ENCODE results near the gene IRS1. TPM values are rescaled to one million over a fixed set of nuclear protein-coding genes. Genes with fewer than 3 reads are reported as not detected.

IRS1 gene
- total RNA-seq, 1 donor from 2014 or later: 17.8 TPM

GRCh38 chr2:226796012-226796839, 3.4 kb downstream of the IRS1 start:
- H3K36me3 ChIP-seq: peaks cover 4% of the 10 kb centered on the region
- DNase-seq: peak; percentile 18
- no peaks in the 10 kb centered on the region for H3K9me3 ChIP-seq (replicated peaks)
- H3K27me3 ChIP-seq (ENCODE audit: low read depth): no peaks in the 10 kb centered on the region
- TF ChIP-seq CTCF (IDR thresholded peaks at IDR 0.05; ENCODE audit: borderline replicate concordance): no peak
- intact Hi-C loops (cut with micrococcal nuclease): no loop called here
- H3K4me1 ChIP-seq: peaks cover 92% of the 10 kb centered on the region
- H3K4me3 ChIP-seq: peak overlapping the region; percentile 89
- peak overlapping the region; percentile 95 for H3K27ac ChIP-seq (replicated peaks)

DNA sequence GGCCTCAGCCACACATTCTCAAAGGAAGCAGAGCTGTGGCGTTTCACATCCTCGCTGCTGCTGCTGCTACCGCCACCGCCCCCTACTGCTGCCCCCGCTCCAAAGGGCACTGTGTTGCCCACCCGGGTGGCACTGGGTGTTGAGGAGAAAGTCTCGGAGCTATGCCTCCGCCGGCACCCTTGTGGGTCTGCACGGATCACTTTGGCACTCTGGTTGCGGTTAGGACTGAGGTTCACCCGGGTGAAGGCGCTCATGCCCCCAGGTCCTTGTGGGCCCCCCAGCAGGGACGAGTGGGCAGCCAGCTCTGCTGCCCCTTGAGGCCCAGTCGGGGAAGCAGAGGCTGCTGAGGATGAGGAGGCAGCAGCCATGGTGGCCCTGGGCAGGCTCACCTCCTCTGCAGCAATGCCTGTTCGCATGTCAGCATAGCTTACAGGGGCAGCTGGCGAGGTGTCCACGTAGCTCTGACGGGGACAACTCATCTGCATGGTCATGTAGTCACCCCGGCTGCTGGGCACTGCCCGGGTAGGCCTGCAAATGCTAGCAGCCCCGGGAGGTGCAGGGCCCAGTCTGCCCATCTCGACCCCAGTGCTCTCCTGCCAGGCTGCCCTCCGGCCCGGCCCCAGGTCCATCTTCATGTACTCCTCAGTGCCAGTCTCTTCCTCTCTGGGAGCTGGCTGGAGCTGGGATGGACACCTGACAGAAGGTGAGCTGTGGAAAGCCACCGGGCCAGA, 4.2 kb downstream of the IRS1 start:
- intact Hi-C loops (cut with micrococcal nuclease): no loop called here
- peaks cover 93% of the 10 kb centered on the region for H3K4me1 ChIP-seq

DNA sequence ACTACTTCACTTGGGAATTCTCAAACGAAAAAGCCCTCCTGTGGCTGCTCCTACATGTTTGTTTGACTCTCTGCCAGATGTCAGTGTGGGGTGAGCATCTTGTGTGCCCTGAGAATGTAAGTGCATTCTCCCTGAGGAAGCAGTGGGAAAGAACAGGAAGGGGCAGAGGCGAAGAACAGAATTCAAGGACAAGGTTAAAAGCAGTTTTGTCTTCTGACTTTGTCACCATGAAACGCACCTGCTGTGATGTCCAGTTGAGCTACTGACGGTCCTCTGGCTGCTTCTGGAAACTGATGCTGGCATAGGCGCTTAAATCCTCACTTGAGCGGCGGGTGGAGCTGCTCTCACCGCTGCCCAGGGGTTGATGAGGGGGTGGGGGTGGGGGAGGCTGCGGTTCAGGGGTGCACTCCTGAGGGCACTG, 4.9 kb downstream of the IRS1 start:
- no peak for TF ChIP-seq CTCF (IDR thresholded peaks at IDR 0.05; ENCODE audit: borderline replicate concordance)
- intact Hi-C loops (cut with micrococcal nuclease): no loop called here
- Histone ChIP-seq H3K36me3 (peaks cover 4% of the 10 kb centered on the region), H3K27me3 (ENCODE audit: low read depth) (no peaks in the 10 kb centered on the region), H3K4me3 (peak overlapping the region; percentile 89), H3K4me1 (peaks cover 94% of the 10 kb centered on the region), H3K27ac (replicated peaks) (peak overlapping the region; percentile 95), H3K9me3 (replicated peaks) (no peaks in the 10 kb centered on the region)
- no peak for DNase-seq

More for the DNA sequence above, 4.2 kb downstream of the IRS1 start:
- DNase-seq: no peak
- peaks cover 4% of the 10 kb centered on the region for H3K36me3 ChIP-seq
- peak overlapping the region; percentile 95 for H3K27ac ChIP-seq (replicated peaks)
- peak; percentile 18 for TF ChIP-seq CTCF (IDR thresholded peaks at IDR 0.05; ENCODE audit: borderline replicate concordance)
- no peaks in the 10 kb centered on the region for H3K9me3 ChIP-seq (replicated peaks)
- H3K27me3 ChIP-seq (ENCODE audit: low read depth): no peaks in the 10 kb centered on the region
- peak overlapping the region; percentile 89 for H3K4me3 ChIP-seq

DNA sequence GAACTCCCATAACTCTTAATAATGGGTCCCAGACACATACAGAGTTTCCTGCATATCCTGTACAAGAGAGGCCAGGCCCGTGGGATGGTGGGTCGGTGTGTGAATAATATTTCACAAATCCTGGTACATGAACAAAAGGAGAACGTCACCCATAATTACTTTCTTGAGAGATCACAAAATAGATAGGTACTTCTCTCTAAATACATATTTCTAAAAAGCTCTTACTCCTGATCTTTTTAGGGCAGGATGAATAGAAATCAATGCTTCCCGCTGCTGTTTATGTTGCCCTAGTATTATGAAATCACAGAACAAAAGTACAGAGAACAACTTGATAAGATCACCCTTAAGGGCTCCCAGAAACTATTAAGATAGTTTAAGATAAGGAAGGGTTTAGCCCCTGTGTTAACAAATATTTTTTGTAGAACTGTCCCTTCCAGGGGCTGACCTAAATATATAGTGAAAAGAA, 5.4 kb downstream of the IRS1 start:
- peaks cover 95% of the 10 kb centered on the region for H3K4me1 ChIP-seq
- TF ChIP-seq CTCF (IDR thresholded peaks at IDR 0.05; ENCODE audit: borderline replicate concordance): no peak
- no peak for DNase-seq
- no peaks in the 10 kb centered on the region for H3K9me3 ChIP-seq (replicated peaks)
- peaks cover 4% of the 10 kb centered on the region for H3K36me3 ChIP-seq
- peak overlapping the region; percentile 95 for H3K27ac ChIP-seq (replicated peaks)
- intact Hi-C loops (cut with micrococcal nuclease): no loop called here
- H3K27me3 ChIP-seq (ENCODE audit: low read depth): no peaks in the 10 kb centered on the region
- peak overlapping the region; percentile 89 for H3K4me3 ChIP-seq

GRCh38 chr2:226793646-226794045, 6.0 kb downstream of the IRS1 start:
- H3K27ac ChIP-seq (replicated peaks): peak overlapping the region; percentile 95
- H3K36me3 ChIP-seq: peaks cover 4% of the 10 kb centered on the region
- DNase-seq: no peak
- H3K9me3 ChIP-seq (replicated peaks): no peaks in the 10 kb centered on the region
- intact Hi-C loops (cut with micrococcal nuclease): no loop called here
- no peak for TF ChIP-seq CTCF (IDR thresholded peaks at IDR 0.05; ENCODE audit: borderline replicate concordance)
- H3K4me1 ChIP-seq: peaks cover 95% of the 10 kb centered on the region
- peak overlapping the region; percentile 89 for H3K4me3 ChIP-seq
- H3K27me3 ChIP-seq (ENCODE audit: low read depth): no peaks in the 10 kb centered on the region

All from left ventricle myocardium inferior (tissue), 1 donor.